T1000 (cell line): ENCODE measurements around the gene GARNL3.

Experiments used
- DNase-seq: peaks from one replicate; lab custom pipeline; 2025; ENCODE audit warnings: mixed read lengths; lab: John Stamatoyannopoulos, UW

Gene GARNL3

GRCh38 chr9:127405344-127406125 lies 141.0 kb downstream of the GARNL3 start:
- DNase-seq = no peak

GRCh38 chr9:127406799-127407491 lies 142.4 kb downstream of the GARNL3 start:
- no peak for DNase-seq

GRCh38 chr9:127407492-127407843 lies 142.9 kb downstream of the GARNL3 start:
- no peak for DNase-seq

GRCh38 chr9:127411122-127411521 lies 146.5 kb downstream of the GARNL3 start:
- DNase-seq = no peak

- DNase-seq = no peak
Measured at GRCh38 chr9:127415141-127415540, 150.6 kb downstream of the GARNL3 start.

GRCh38 chr9:127415657-127416056 lies 151.1 kb downstream of the GARNL3 start:
- DNase-seq = no peak

- DNase-seq = peak; percentile 86
Measured at GRCh38 chr9:127417131-127418036, 152.8 kb downstream of the GARNL3 start.

GRCh38 chr9:127418037-127418471 lies 153.5 kb downstream of the GARNL3 start:
- DNase-seq = no peak

GRCh38 chr9:127419348-127419747 lies 154.8 kb downstream of the GARNL3 start:
- DNase-seq = no peak

- no peak for DNase-seq
Measured at GRCh38 chr9:127421057-127421456, 156.5 kb downstream of the GARNL3 start.

GRCh38 chr9:127422133-127422782 lies 157.7 kb downstream of the GARNL3 start:
- DNase-seq = no peak

- no peak for DNase-seq
Measured at GRCh38 chr9:127422787-127423186, 158.2 kb downstream of the GARNL3 start.

- DNase-seq = no peak
Measured at GRCh38 chr9:127423476-127423933, 158.9 kb downstream of the GARNL3 start.

GRCh38 chr9:127423934-127424675 lies 159.5 kb downstream of the GARNL3 start, which contains the start of gene ZNF79:
ZNF79 (plus strand) TSS chr9:127424382; CDS start chr9:127424788, 406 bp downstream.
- peak; percentile 86 for DNase-seq

GRCh38 chr9:127424676-127424999 lies 160.1 kb downstream of the GARNL3 start:
- no peak for DNase-seq

- DNase-seq = no peak
Measured at GRCh38 chr9:127426756-127427155, 162.2 kb downstream of the GARNL3 start.

GRCh38 chr9:127428348-127428747 lies 163.8 kb downstream of the GARNL3 start:
- DNase-seq = no peak

- DNase-seq = no peak
Measured at GRCh38 chr9:127430415-127430814, 165.8 kb downstream of the GARNL3 start.

GRCh38 chr9:127437497-127438264 lies 173.1 kb downstream of the GARNL3 start:
- DNase-seq = no peak

- DNase-seq = no peak
Measured at GRCh38 chr9:127438394-127438793, 173.8 kb downstream of the GARNL3 start.
